ENCODE measurements around the gene CAMTA1. TPM values are rescaled to one million over a fixed set of nuclear protein-coding genes. Genes with fewer than 3 reads are reported as not detected.

CAMTA1 gene
- total and polyA plus RNA-seq, 12 donors, result 123 to 265 (median 142) TPM

DNA sequence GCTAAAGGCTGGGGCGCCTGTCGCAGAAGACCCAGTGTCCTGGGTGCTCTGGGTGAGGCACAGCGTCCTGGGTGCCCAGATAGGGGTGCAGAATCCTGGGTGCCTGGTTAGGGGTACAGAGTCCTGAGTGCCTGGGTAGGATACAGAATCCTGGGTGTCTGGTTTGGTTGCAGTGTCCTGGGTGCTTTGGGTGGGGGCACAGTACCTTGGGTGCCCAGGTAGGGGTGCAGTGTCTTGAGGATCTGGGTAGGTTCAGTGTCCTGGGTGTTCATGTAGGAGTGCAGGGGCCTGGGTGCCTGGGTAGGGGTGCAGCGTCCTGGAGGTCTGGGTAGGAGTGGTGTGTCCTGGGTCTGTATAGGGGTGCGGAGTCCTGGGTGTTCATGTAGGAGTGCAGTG is 178.7 kb downstream of the CAMTA1 start:
- H3K27ac ChIP-seq, result no peak overlapping the region
- 84 to 85% methylated on average over 5 of the region's 5 CpGs for WGBS, 2 donors
- no peaks in the 10 kb centered on the region for H3K9me3 ChIP-seq
- TF ChIP-seq, protein P1, sequence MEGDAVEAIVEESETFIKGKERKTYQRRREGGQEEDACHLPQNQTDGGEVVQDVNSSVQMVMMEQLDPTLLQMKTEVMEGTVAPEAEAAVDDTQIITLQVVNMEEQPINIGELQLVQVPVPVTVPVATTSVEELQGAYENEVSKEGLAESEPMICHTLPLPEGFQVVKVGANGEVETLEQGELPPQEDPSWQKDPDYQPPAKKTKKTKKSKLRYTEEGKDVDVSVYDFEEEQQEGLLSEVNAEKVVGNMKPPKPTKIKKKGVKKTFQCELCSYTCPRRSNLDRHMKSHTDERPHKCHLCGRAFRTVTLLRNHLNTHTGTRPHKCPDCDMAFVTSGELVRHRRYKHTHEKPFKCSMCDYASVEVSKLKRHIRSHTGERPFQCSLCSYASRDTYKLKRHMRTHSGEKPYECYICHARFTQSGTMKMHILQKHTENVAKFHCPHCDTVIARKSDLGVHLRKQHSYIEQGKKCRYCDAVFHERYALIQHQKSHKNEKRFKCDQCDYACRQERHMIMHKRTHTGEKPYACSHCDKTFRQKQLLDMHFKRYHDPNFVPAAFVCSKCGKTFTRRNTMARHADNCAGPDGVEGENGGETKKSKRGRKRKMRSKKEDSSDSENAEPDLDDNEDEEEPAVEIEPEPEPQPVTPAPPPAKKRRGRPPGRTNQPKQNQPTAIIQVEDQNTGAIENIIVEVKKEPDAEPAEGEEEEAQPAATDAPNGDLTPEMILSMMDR (IDR thresholded peaks at IDR 0.05), result no peak
- H3K4me1 ChIP-seq, result peaks cover 5 to 28% (median 16%) of the 10 kb centered on the region in 9 donors
- DNase-seq (no peak), ATAC-seq (no peak)
- intact Hi-C loops (cut with DNase I), result no loop called here
- H3K36me3 ChIP-seq, result no peaks in the 10 kb centered on the region
- H3K27me3 ChIP-seq, result peaks cover 0 to 60% (median 22%) of the 10 kb centered on the region in 7 donors
- no peak overlapping the region for H3K4me3 ChIP-seq

DNA sequence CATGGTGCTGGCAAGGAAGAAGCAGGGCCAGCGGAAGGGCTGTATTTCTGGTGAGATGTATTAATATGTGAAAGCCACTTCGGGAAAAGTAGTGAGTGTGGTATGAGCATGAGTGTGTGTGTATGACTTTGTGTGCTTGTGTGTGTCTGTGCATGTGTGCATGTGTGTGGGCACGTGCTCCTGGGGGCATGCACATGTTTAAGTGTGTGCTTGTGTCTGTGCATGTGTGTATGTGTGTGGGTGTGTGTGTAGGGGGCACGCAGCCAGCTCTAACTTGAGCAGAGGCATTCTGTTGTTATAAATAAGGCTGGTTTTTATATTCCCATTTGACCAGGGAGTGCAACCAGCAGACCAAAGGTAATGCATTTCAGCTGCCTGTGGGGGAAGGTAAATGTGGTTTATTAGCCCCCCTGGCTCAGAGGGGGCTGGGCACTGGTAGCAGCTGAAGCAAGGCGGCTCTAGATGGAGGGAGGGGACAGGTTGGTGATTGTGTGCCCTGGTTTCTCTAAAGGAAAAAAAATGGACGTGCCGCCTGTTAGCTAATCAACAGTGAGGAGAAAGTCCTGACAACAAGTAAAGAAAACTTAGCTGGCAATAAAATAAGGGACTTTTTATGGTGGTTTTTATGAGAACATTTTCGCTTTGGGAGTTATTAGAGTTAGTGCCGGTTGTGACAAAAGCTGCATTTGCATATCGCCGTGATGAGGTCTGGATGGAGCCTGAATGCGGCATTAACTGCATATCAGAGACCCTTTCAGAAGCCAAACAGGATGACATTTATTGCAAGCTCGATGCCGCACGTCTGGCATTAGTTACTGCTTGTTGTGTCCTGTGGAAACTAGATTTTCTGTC is 180.1 kb downstream of the CAMTA1 start:
- TF ChIP-seq, protein P1 (IDR thresholded peaks at IDR 0.05), result no peak
- 66% methylated on average over 15 of the region's 15 CpGs for WGBS, 2 donors
- no peak overlapping the region for H3K27ac ChIP-seq
- H3K4me3 ChIP-seq, result no peak overlapping the region
- ATAC-seq (no peak), DNase-seq (no peak)
- peaks cover 5 to 25% (median 12%) of the 10 kb centered on the region in 9 donors for H3K4me1 ChIP-seq
- H3K9me3 ChIP-seq, result no peaks in the 10 kb centered on the region
- no peaks in the 10 kb centered on the region for H3K36me3 ChIP-seq
- H3K27me3 ChIP-seq, result peaks cover 0 to 65% (median 22%) of the 10 kb centered on the region in 7 donors
- intact Hi-C loops (cut with DNase I), result no loop called here

DNA sequence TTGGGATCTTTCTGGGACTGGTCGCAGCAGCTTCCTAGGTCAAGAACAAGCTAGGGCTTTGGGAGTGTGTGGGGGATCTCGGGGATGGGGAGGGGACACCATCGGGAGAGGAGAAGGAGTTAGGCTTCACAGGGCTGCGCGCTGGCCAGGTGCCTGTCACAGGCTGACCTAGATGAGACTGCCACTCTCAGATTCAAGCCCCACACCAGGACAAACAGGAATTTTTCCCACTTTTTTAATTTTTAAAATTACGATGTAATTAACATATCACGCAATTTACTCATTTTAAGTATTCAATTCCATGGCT is 180.6 kb downstream of the CAMTA1 start:
- intact Hi-C loops (cut with DNase I), result no loop called here
- TF ChIP-seq, protein P1 (IDR thresholded peaks at IDR 0.05), result no peak
- H3K4me3 ChIP-seq, result no peak overlapping the region
- H3K9me3 ChIP-seq, result no peaks in the 10 kb centered on the region
- H3K36me3 ChIP-seq, result no peaks in the 10 kb centered on the region
- H3K27me3 ChIP-seq, result peaks cover 0 to 65% (median 22%) of the 10 kb centered on the region in 7 donors
- DNase-seq (no peak), ATAC-seq (no peak)
- peaks cover 0 to 20% (median 7%) of the 10 kb centered on the region in 9 donors for H3K4me1 ChIP-seq
- no peak overlapping the region for H3K27ac ChIP-seq
- 87 to 88% methylated on average over 7 of the region's 7 CpGs for WGBS, 2 donors

DNA sequence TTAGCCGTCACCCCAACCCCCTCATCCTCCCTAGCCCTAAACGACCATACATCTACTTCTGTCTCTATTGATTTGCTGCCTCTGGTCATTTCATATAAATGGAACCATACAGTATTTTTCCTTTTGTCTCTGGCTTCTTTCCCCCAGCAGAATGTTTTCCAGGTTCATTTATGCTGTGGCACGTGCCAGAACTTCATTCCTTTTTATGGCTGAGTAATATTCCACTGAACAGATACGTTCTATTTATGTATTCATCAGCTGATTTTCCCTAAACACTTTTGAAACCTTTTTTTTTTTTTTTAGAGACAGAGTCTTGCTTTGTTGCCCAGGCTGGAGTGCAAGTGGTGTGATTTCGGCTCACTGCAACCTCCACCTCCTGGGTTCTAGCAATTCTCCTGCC is 181.1 kb downstream of the CAMTA1 start:
- H3K9me3 ChIP-seq, result no peaks in the 10 kb centered on the region
- ATAC-seq (no peak), DNase-seq (no peak)
- peaks cover 0 to 65% (median 22%) of the 10 kb centered on the region in 7 donors for H3K27me3 ChIP-seq
- peaks cover 0 to 24% (median 5%) of the 10 kb centered on the region in 9 donors for H3K4me1 ChIP-seq
- no peak overlapping the region for H3K27ac ChIP-seq
- intact Hi-C loops (cut with DNase I), result no loop called here
- 94 to 99% methylated on average over 5 of the region's 5 CpGs for WGBS, 2 donors
- H3K4me3 ChIP-seq, result no peak overlapping the region
- no peaks in the 10 kb centered on the region for H3K36me3 ChIP-seq
- TF ChIP-seq, protein P1 (IDR thresholded peaks at IDR 0.05), result no peak
